Body of pancreas (tissue), 4 donors: ENCODE measurements around the gene CLEC9A.

Experiments used
- CTCF ChIP-seq, 7 experiments: fragments of 450-650 bp in 4 of 7; fragments of 200-600 bp in 3 of 7; sonication (generic) in 3 of 7; IDR thresholded peaks; one replicate each; pipeline ENCODE4 v1.5.1; 2016 to 2019; ENCODE audit warnings: antibody characterized with exemption in 7 of 7
- POLR2A ChIP-seq, 3 donors: fragments of 450-650 bp; IDR thresholded peaks; one replicate each; pipeline ENCODE4 v1.6.1; 2016; ENCODE audit warnings: antibody characterized with exemption in 3 of 3, mild to moderate bottlenecking in 2 of 3

- TF ChIP-seq POLR2A (IDR thresholded peaks at IDR 0.05) (no peak), CTCF (IDR thresholded peaks at IDR 0.05) (no peak)
Observed at GRCh38 chr12:10058387-10058786, 27.9 kb downstream of the CLEC9A start.
